CD4-positive, alpha-beta T cell treated with Interleukin-12 subunit alpha and Interleukin-12 subunit beta, for 1 hour (primary cell): Measurements from ENCODE around the gene MARF1.
"Not testable (repeated sequence)": the region's sequence is repeated elsewhere in the genome, so short reads cannot be mapped to it uniquely, and the experiment has no call there.

Source experiments
- DNase-seq: peaks from one replicate; pipeline ENCODE4 v3.0.0-alpha.2; 2020

Gene MARF1

GRCh38 chr16:15599303-15600070, 43.5 kb downstream of the MARF1 start:
- DNase-seq, result no peak

GRCh38 chr16:15598648-15599190, 44.2 kb downstream of the MARF1 start:
- no peak for DNase-seq

- DNase-seq, result no peak
Measured at GRCh38 chr16:15597822-15598647, 44.9 kb downstream of the MARF1 start.

GRCh38 chr16:15597135-15597534, 45.8 kb downstream of the MARF1 start:
- no peak for DNase-seq

GRCh38 chr16:15594711-15595320, 48.1 kb downstream of the MARF1 start:
- DNase-seq, result no peak

GRCh38 chr16:15593235-15593634, 49.7 kb downstream of the MARF1 start:
- no peak for DNase-seq

- DNase-seq, result peak; percentile 28
Measured at GRCh38 chr16:15592324-15592723, 50.6 kb downstream of the MARF1 start.

- DNase-seq, result no peak
Measured at GRCh38 chr16:15587152-15587825, 55.7 kb downstream of the MARF1 start.

- no peak for DNase-seq
Measured at GRCh38 chr16:15586716-15587115, 56.2 kb downstream of the MARF1 start.

- no peak for DNase-seq
Measured at GRCh38 chr16:15585956-15586355, 57.0 kb downstream of the MARF1 start.

- DNase-seq, result no peak
Measured at GRCh38 chr16:15583526-15583925, 59.4 kb downstream of the MARF1 start.

- DNase-seq, result no peak
Measured at GRCh38 chr16:15581127-15581815, 61.7 kb downstream of the MARF1 start.

- no peak for DNase-seq
Measured at GRCh38 chr16:15578824-15579223, 64.1 kb downstream of the MARF1 start.

GRCh38 chr16:15576960-15577958, 65.7 kb downstream of the MARF1 start:
- no peak for DNase-seq

GRCh38 chr16:15575293-15576049, 67.5 kb downstream of the MARF1 start:
- no peak for DNase-seq

- DNase-seq, result no peak
Measured at GRCh38 chr16:15574614-15574948, 68.4 kb downstream of the MARF1 start.

GRCh38 chr16:15573896-15574613, 68.9 kb downstream of the MARF1 start:
- not testable (repeated sequence) for DNase-seq

GRCh38 chr16:15573274-15573895, 69.6 kb downstream of the MARF1 start:
- no peak for DNase-seq
